PC-3 (cell line): ENCODE measurements around the gene COL1A1. TPM values are rescaled to one million over a fixed set of nuclear protein-coding genes. Genes with fewer than 3 reads are reported as not detected.
A peak's percentile ranks its signal among the peaks of the same experiment; 100 is the strongest.

Experiments
- ATAC-seq: fragments of 200-7000 bp; cut with Tn5 transposase; 2 replicates; pipeline ENCODE4 v1.9.1; 2020; ENCODE audit warnings: mild to moderate bottlenecking, moderate library complexity
- BruUV-seq: library from RNA; stranded (reverse); fragments of 400-500 nt; replicated peaks from 2 replicates; lab custom pipeline; 2021; lab: Mats Ljungman, UMichigan
- CTCF ChIA-PET: fragments of 300-600 bp; sonication (Branson Sonifier 250); formaldehyde crosslinking; loops from one replicate; lab custom pipeline; 2022; ENCODE audit warnings: antibody characterized with exemption; lab: Charles Lee
- POLR2A ChIA-PET: fragments of 300-600 bp; sonication (Branson Sonifier 250); formaldehyde crosslinking; loops from one replicate; lab custom pipeline; 2022; ENCODE audit warnings: antibody characterized with exemption; ENCODE audit not compliant: unreplicated experiment; lab: Charles Lee
- DNase-seq: peaks from one replicate; pipeline ENCODE4 v3.0.0-alpha.2; 2015
- H2AFZ ChIP-seq: fragments of 300-600 bp; sonication (generic); 2 replicates; pipeline ENCODE4 v1.6.0; 2016; ENCODE audit warnings: antibody characterized with exemption, low read length
- H3F3A ChIP-seq: fragments of 300-600 bp; sonication (generic); one replicate; pipeline ENCODE4 v1.6.0; 2017; ENCODE audit warnings: antibody characterized with exemption, low read length, control low read depth, mild to moderate bottlenecking; ENCODE audit not compliant: unreplicated experiment
- H3K27ac ChIP-seq: fragments of 300-600 bp; sonication (generic); 2 replicates; pipeline ENCODE4 v1.5.1; 2016; ENCODE audit warnings: mild to moderate bottlenecking, low read length
- H3K27me3 ChIP-seq: fragments of 300-600 bp; sonication (generic); 2 replicates; pipeline ENCODE4 v1.6.1; 2016; ENCODE audit warnings: low read length, mixed read lengths
- H3K36me3 ChIP-seq: fragments of 300-600 bp; sonication (generic); 2 replicates; pipeline ENCODE4 v1.6.1; 2016; ENCODE audit warnings: low read depth, mixed run types, low read length, mixed read lengths
- H3K4me1 ChIP-seq: fragments of 300-600 bp; sonication (generic); 2 replicates; pipeline ENCODE4 v1.5.1; 2016; ENCODE audit warnings: low read length; ENCODE audit not compliant: insufficient read depth
- H3K4me2 ChIP-seq: fragments of 300-600 bp; sonication (generic); 2 replicates; pipeline ENCODE4 v1.6.0; 2016; ENCODE audit warnings: low read length
- H3K4me3 ChIP-seq: fragments of 300-600 bp; sonication (generic); 2 replicates; pipeline ENCODE4 v1.5.1; 2016; ENCODE audit warnings: mild to moderate bottlenecking, low read length, mixed read lengths
- H3K79me2 ChIP-seq: fragments of 300-600 bp; sonication (generic); 2 replicates; pipeline ENCODE4 v1.6.1; 2017; ENCODE audit warnings: low read length, mixed read lengths
- H3K9ac ChIP-seq: fragments of 300-600 bp; sonication (generic); 2 replicates; pipeline ENCODE4 v1.6.0; 2016; ENCODE audit warnings: mild to moderate bottlenecking, low read length
- H3K9me2 ChIP-seq: fragments of 300-600 bp; sonication (generic); replicated peaks from 2 replicates; pipeline ENCODE4 v1.6.1; 2016; ENCODE audit warnings: mixed run types, low read length, mixed read lengths
- H3K9me3 ChIP-seq: fragments of 300-600 bp; sonication (generic); 2 replicates; pipeline ENCODE4 v1.6.1; 2016; ENCODE audit warnings: low read length, mixed read lengths
- H4K20me1 ChIP-seq: fragments of 300-600 bp; sonication (generic); 2 replicates; pipeline ENCODE4 v1.6.1; 2016; ENCODE audit warnings: low read length, mixed read lengths
- CTCF ChIP-seq: fragments of 300-600 bp; sonication (generic); conservative IDR thresholded peaks from 2 replicates; pipeline ENCODE4 v1.5.1; 2017; ENCODE audit warnings: antibody characterized with exemption, low read depth, mild to moderate bottlenecking, low read length
- EZH2 ChIP-seq: fragments of 300-600 bp; sonication (generic); IDR thresholded peaks from one replicate; pipeline ENCODE4 v1.6.1; 2017; ENCODE audit warnings: antibody characterized with exemption, mild to moderate bottlenecking, low read length; ENCODE audit not compliant: unreplicated experiment
- EZH2phosphoT487 ChIP-seq: fragments of 300-600 bp; sonication (generic); IDR thresholded peaks from 2 replicates; pipeline ENCODE4 v1.6.1; 2018; ENCODE audit warnings: mild to moderate bottlenecking, antibody characterized with exemption, low read length, borderline replicate concordance
- intact Hi-C: fragments of 100-400 bp; cut with micrococcal nuclease; formaldehyde crosslinking; loops from 2 replicates; pipeline ENCODE4 v1.9.0; 2023
- total RNA-seq: library from RNA; depleted of rRNA; stranded (reverse); fragments of >200 nt; gene quantifications from 2 replicates; pipeline ENCODE4 v1.2.3, GENCODE V29; 2014

Gene COL1A1
- total RNA-seq, 1 experiment from 2014 or later = 30.6 TPM

- no TSS peak for BruUV-seq
- Histone ChIP-seq H3K9ac (no peak overlapping the region), H3K36me3 (no peaks in the 10 kb centered on the region), H4K20me1 (no peaks in the 10 kb centered on the region), H2AFZ (no peak overlapping the region), H3K4me3 (no peak overlapping the region), H3F3A (no peaks in the 10 kb centered on the region), H3K4me1 (peaks cover 35% of the 10 kb centered on the region), H3K9me3 (no peaks in the 10 kb centered on the region), H3K4me2 (no peak overlapping the region), H3K79me2 (no peaks in the 10 kb centered on the region), H3K9me2 (no peaks in the 10 kb centered on the region), H3K27ac (no peak overlapping the region), H3K27me3 (no peaks in the 10 kb centered on the region)
- intact Hi-C loops = no loop called here
- POLR2A ChIA-PET = interaction anchor here (0.6 kb wide), 1 partner anchor 60 kb away, joined by 3 read pairs; no protein-coding TSS in a partner anchor
- TF ChIP-seq EZH2phosphoT487 (no peak), EZH2 (no peak), CTCF (no peak)
- ATAC-seq = no peak
- no peak for DNase-seq
- CTCF ChIA-PET = no interaction called here
Measured at GRCh38 chr17:50172936-50173334, 28.5 kb downstream of the COL1A1 start.

- Histone ChIP-seq H3K27ac (no peak overlapping the region), H3K4me2 (no peak overlapping the region), H3K9me2 (no peaks in the 10 kb centered on the region), H3K79me2 (no peaks in the 10 kb centered on the region), H2AFZ (no peak overlapping the region), H3K36me3 (no peaks in the 10 kb centered on the region), H3F3A (no peaks in the 10 kb centered on the region), H3K4me1 (peaks cover 29% of the 10 kb centered on the region), H3K9ac (no peak overlapping the region), H3K9me3 (no peaks in the 10 kb centered on the region), H3K4me3 (no peak overlapping the region), H4K20me1 (no peaks in the 10 kb centered on the region), H3K27me3 (no peaks in the 10 kb centered on the region)
- no TSS peak for BruUV-seq
- CTCF ChIA-PET = no interaction called here
- POLR2A ChIA-PET = no interaction called here
- intact Hi-C loops = no loop called here
- no peak for DNase-seq
- no peak for TF ChIP-seq EZH2
- TF ChIP-seq CTCF = no peak
- no peak for TF ChIP-seq EZH2phosphoT487
- ATAC-seq = no peak
Measured at GRCh38 chr17:50172130-50172529, 29.3 kb downstream of the COL1A1 start.

- no peaks in the 10 kb centered on the region for H3F3A ChIP-seq
- TF ChIP-seq EZH2phosphoT487 (no peak), CTCF (no peak), EZH2 (no peak)
- no peaks in the 10 kb centered on the region for H3K79me2 ChIP-seq
- H4K20me1 ChIP-seq = no peaks in the 10 kb centered on the region
- CTCF ChIA-PET = no interaction called here
- no peaks in the 10 kb centered on the region for H3K9me3 ChIP-seq
- DNase-seq = no peak
- no peak overlapping the region for H2AFZ ChIP-seq
- no peak for ATAC-seq
- H3K4me1 ChIP-seq = peaks cover 29% of the 10 kb centered on the region
- no peaks in the 10 kb centered on the region for H3K36me3 ChIP-seq
- H3K27ac ChIP-seq = peak overlapping the region; percentile 56
- BruUV-seq = no TSS peak
- no peaks in the 10 kb centered on the region for H3K27me3 ChIP-seq
- peak overlapping the region; percentile 15 for H3K4me2 ChIP-seq
- H3K4me3 ChIP-seq = no peak overlapping the region
- POLR2A ChIA-PET = no interaction called here
- no peaks in the 10 kb centered on the region for H3K9me2 ChIP-seq
- H3K9ac ChIP-seq = peak overlapping the region; percentile 23; the same call in 1 of the 2 replicates
- intact Hi-C loops = no loop called here
Measured at GRCh38 chr17:50171371-50172071, 29.9 kb downstream of the COL1A1 start.
